Smooth muscle cell (in vitro differentiated cells): ENCODE results near the gene LST1. TPM values are rescaled to one million over a fixed set of nuclear protein-coding genes. Genes with fewer than 3 reads are reported as not detected.

Experiments
- DNase-seq: peaks from one replicate; lab custom pipeline; 2025; ENCODE audit not compliant: unreplicated experiment; lab: John Stamatoyannopoulos, UW
- H2AFZ ChIP-seq: fragments of 200-600 bp; sonication (generic); 2 replicates; pipeline ENCODE4 v1.6.0; 2016; ENCODE audit warnings: antibody characterized with exemption, low read depth, mild to moderate bottlenecking
- H3F3A ChIP-seq: fragments of 200-600 bp; sonication (generic); 2 replicates; pipeline ENCODE4 v1.6.0; 2017; ENCODE audit warnings: antibody characterized with exemption, low read depth
- H3K27ac ChIP-seq: fragments of 200-600 bp; sonication (generic); 2 replicates; pipeline ENCODE4 v1.5.1; 2016; ENCODE audit warnings: low read depth, mild to moderate bottlenecking
- H3K27me3 ChIP-seq: fragments of 200-600 bp; sonication (generic); 2 replicates; pipeline ENCODE4 v1.6.1; 2016; ENCODE audit warnings: low read depth, mild to moderate bottlenecking
- H3K36me3 ChIP-seq: fragments of 200-600 bp; sonication (generic); 2 replicates; pipeline ENCODE4 v1.5.1; 2016; ENCODE audit warnings: low read depth
- H3K4me1 ChIP-seq: fragments of 200-600 bp; sonication (generic); 2 replicates; pipeline ENCODE4 v1.5.1; 2016; ENCODE audit warnings: low read depth
- H3K4me2 ChIP-seq: fragments of 200-600 bp; sonication (generic); 2 replicates; pipeline ENCODE4 v1.6.0; 2016; ENCODE audit warnings: mild to moderate bottlenecking
- H3K4me3 ChIP-seq: fragments of 200-600 bp; sonication (generic); 2 replicates; pipeline ENCODE4 v1.5.1; 2016; ENCODE audit warnings: mild to moderate bottlenecking
- H3K79me2 ChIP-seq: fragments of 200-600 bp; sonication (generic); 2 replicates; pipeline ENCODE4 v1.6.0; 2016; ENCODE audit warnings: low read depth, mild to moderate bottlenecking
- H3K9ac ChIP-seq: fragments of 200-600 bp; sonication (generic); 2 replicates; pipeline ENCODE4 v1.6.0; 2016; ENCODE audit warnings: low read depth
- H3K9me3 ChIP-seq: fragments of 200-600 bp; sonication (generic); replicated peaks from 2 replicates; pipeline ENCODE4 v1.5.1; 2016; ENCODE audit warnings: low read depth
- H4K20me1 ChIP-seq: fragments of 200-600 bp; sonication (generic); 2 replicates; pipeline ENCODE4 v1.6.0; 2016; ENCODE audit warnings: low read depth
- CTCF ChIP-seq: fragments of 200-600 bp; sonication (generic); IDR thresholded peaks from 2 replicates; pipeline ENCODE4 v1.5.1; 2017; ENCODE audit warnings: borderline replicate concordance, mild to moderate bottlenecking, antibody characterized with exemption; ENCODE audit not compliant: insufficient read depth, poor library complexity, severe bottlenecking
- WGBS: methylation state at CpG from one replicate; pipeline ENCODE4 v1.1.7; 2016; ENCODE audit warnings: low lambda C conversion rate; 5-methylcytosine and 5-hydroxymethylcytosine counted together
- polyA plus RNA-seq: library from polyadenylated mRNA; unstranded; fragments of >200 nt; fragmentation: Nextera tagmentation; extraction: Ambion mirVana; gene quantifications from 2 replicates; pipeline ENCODE4 v1.2.1, GENCODE V29; 2016
- total RNA-seq: library from RNA; depleted of rRNA; stranded (reverse); fragments of >200 nt; gene quantifications from 2 replicates; pipeline ENCODE4 v1.2.3, GENCODE V29; 2014

Gene LST1
- total and polyA plus RNA-seq, 2 experiments from 2014 or later = 1.4 TPM; not detected in 1

- DNase-seq = no peak
- Histone ChIP-seq H3K4me2 (peak overlapping the region; percentile 84), H3K9ac (peak overlapping the region; percentile 82), H2AFZ (peak overlapping the region; percentile 79), H3K4me3 (peak overlapping the region; percentile 63), H3K27me3 (no peaks in the 10 kb centered on the region), H3K79me2 (no peaks in the 10 kb centered on the region), H4K20me1 (no peaks in the 10 kb centered on the region), H3K4me1 (no peaks in the 10 kb centered on the region), H3F3A (no peaks in the 10 kb centered on the region), H3K27ac (peak overlapping the region; percentile 42), H3K9me3 (no peaks in the 10 kb centered on the region), H3K36me3 (no peaks in the 10 kb centered on the region)
- TF ChIP-seq CTCF = no peak
- WGBS = 41% methylated on average over 21 of the region's 21 CpGs
Observed at GRCh38 chr6:31581434-31582229, 4.4 kb upstream of the LST1 start.

GRCh38 chr6:31582230-31582643 lies 3.8 kb upstream of the LST1 start, which contains the start of gene LTB:
LTB (minus strand) TSS chr6:31582424; CDS start chr6:31582417, 7 bp downstream.
- no peaks in the 10 kb centered on the region for H3K4me1 ChIP-seq
- H3K27me3 ChIP-seq = no peaks in the 10 kb centered on the region
- no peaks in the 10 kb centered on the region for H4K20me1 ChIP-seq
- H3K27ac ChIP-seq = peak within 1 kb of the TSS; percentile 42
- no peak for DNase-seq
- 97% methylated on average over 3 of the region's 3 CpGs for WGBS
- H3K4me2 ChIP-seq = peak within 1 kb of the TSS; percentile 84
- no peaks in the 10 kb centered on the region for H3K36me3 ChIP-seq
- H3K4me3 ChIP-seq = peak within 1 kb of the TSS; percentile 63
- TF ChIP-seq CTCF = no peak
- H3K79me2 ChIP-seq = no peaks in the 10 kb centered on the region
- no peaks in the 10 kb centered on the region for H3F3A ChIP-seq
- H3K9me3 ChIP-seq = no peaks in the 10 kb centered on the region
- peak within 1 kb of the TSS; percentile 82 for H3K9ac ChIP-seq
- peak within 1 kb of the TSS; percentile 79 for H2AFZ ChIP-seq

- H3K36me3 ChIP-seq = no peaks in the 10 kb centered on the region
- H3K9ac ChIP-seq = no peak overlapping the region
- no peaks in the 10 kb centered on the region for H3K9me3 ChIP-seq
- H3K27ac ChIP-seq = no peak overlapping the region
- no peak for DNase-seq
- no peaks in the 10 kb centered on the region for H3K4me1 ChIP-seq
- peak; percentile 33 for TF ChIP-seq CTCF
- H3K79me2 ChIP-seq = no peaks in the 10 kb centered on the region
- H3K4me3 ChIP-seq = no peak overlapping the region
- no peaks in the 10 kb centered on the region for H3F3A ChIP-seq
- 74% methylated on average over 2 of the region's 2 CpGs for WGBS
- H3K4me2 ChIP-seq = no peak overlapping the region
- no peak overlapping the region for H2AFZ ChIP-seq
- H4K20me1 ChIP-seq = no peaks in the 10 kb centered on the region
- H3K27me3 ChIP-seq = no peaks in the 10 kb centered on the region
Observed at GRCh38 chr6:31585491-31585890, 586 bp upstream of the LST1 start.
